ENCODE data around the gene SLFN5. TPM values are rescaled to one million over a fixed set of nuclear protein-coding genes. Genes with fewer than 3 reads are reported as not detected.

The SLFN5 gene
- total RNA-seq, 2 donors from 2014 or later, result 3.0 to 8.5 TPM

- Histone ChIP-seq H3K9ac (ENCODE audit: low read depth in 2 of 2, low read length in 2 of 2) (no peak overlapping the region), H3K4me3 (no peak overlapping the region), H3K27ac (peak overlapping the region; percentile 45), H3K4me1 (no peaks in the 10 kb centered on the region), H3K36me3 (no peaks in the 10 kb centered on the region), H3K27me3 (no peaks in the 10 kb centered on the region), H3K9me3 (no peaks in the 10 kb centered on the region)
- peak; percentile 58 for DNase-seq
- TF ChIP-seq CTCF (IDR thresholded peaks at IDR 0.05), result no peak
- intact Hi-C loops (cut with DNase I), result no loop called here
These were observed 11.4 kb downstream of the SLFN5 start for GRCh38 chr17:35254107-35254773.

DNA sequence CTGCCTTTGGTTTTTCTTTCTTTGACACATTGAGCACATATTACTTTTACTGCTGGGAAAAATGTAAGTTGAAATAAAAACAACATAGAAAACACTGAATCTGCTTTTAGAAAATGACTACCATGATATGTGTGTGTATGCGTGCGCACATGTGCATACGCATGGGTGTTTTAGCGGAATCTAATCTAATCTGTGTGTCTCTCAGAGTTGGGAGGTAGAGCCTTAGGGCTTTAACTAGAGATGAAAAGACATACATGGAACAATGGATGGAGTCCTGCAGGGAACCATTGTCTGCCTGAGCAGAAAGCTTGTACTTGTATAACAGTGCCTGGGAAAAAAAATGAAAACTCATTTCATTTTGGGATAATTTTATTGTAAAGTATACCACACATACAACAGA, 12.4 kb downstream of the SLFN5 start:
- H3K4me3 ChIP-seq, result no peak overlapping the region
- no peak overlapping the region for H3K9ac ChIP-seq (ENCODE audit: low read depth in 2 of 2, low read length in 2 of 2)
- H3K9me3 ChIP-seq, result no peaks in the 10 kb centered on the region
- no peaks in the 10 kb centered on the region for H3K4me1 ChIP-seq
- H3K36me3 ChIP-seq, result no peaks in the 10 kb centered on the region
- H3K27me3 ChIP-seq, result no peaks in the 10 kb centered on the region
- TF ChIP-seq CTCF (IDR thresholded peaks at IDR 0.05), result no peak
- no peak for DNase-seq
- intact Hi-C loops (cut with DNase I), result no loop called here
- no peak overlapping the region for H3K27ac ChIP-seq

DNA sequence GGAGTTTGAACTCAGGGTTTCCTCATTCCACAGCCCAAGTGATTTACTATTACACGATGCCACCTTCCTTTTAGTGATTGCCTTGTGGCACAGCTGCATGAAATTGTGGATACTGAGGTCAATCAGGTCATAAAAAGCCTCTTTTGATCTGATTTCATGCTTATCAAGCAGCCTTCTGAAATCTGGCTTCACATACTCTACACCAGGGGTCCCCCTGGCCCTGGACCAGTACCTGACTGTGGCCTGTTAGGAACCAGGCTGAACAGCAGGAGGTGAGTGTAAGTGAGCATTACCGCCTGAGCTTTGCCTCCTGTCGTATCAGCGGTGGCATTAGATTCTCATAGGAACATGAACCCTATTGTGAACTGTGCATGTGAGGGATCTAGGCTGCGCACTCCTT, 13.8 kb downstream of the SLFN5 start:
- H3K27ac ChIP-seq, result no peak overlapping the region
- H3K36me3 ChIP-seq, result no peaks in the 10 kb centered on the region
- H3K27me3 ChIP-seq, result no peaks in the 10 kb centered on the region
- no peaks in the 10 kb centered on the region for H3K4me1 ChIP-seq
- no peak overlapping the region for H3K9ac ChIP-seq (ENCODE audit: low read depth in 2 of 2, low read length in 2 of 2)
- intact Hi-C loops (cut with DNase I), result no loop called here
- TF ChIP-seq CTCF (IDR thresholded peaks at IDR 0.05), result no peak
- no peak overlapping the region for H3K4me3 ChIP-seq
- no peak for DNase-seq
- H3K9me3 ChIP-seq, result no peaks in the 10 kb centered on the region

DNA sequence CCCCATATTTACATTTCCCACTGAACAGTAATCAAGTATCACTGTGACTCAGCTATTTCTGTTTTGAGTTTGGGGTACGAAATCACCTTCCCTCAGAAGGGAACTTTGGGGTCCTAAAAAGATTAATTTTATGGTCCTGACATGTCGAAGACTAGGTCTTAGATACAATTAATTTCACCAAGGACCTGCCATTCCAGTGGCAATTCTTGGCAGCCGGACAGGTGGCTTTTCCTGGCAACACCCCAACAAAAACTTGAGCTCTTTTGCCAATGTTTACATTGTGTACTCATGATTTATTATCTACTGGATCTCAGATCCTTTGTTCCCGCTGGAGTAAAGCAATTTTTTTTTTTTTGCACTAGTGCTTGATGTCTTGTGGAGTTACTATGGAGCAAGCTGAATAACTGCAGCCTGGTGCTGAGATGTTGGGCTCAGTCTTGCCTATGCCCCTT, 14.4 kb downstream of the SLFN5 start:
- Histone ChIP-seq H3K9me3 (no peaks in the 10 kb centered on the region), H3K9ac (ENCODE audit: low read depth in 2 of 2, low read length in 2 of 2) (no peak overlapping the region), H3K4me3 (no peak overlapping the region), H3K4me1 (no peaks in the 10 kb centered on the region), H3K27me3 (no peaks in the 10 kb centered on the region), H3K27ac (no peak overlapping the region), H3K36me3 (no peaks in the 10 kb centered on the region)
- DNase-seq, result peak; percentile 74
- TF ChIP-seq CTCF (IDR thresholded peaks at IDR 0.05), result no peak
- intact Hi-C loops (cut with DNase I), result no loop called here

DNA sequence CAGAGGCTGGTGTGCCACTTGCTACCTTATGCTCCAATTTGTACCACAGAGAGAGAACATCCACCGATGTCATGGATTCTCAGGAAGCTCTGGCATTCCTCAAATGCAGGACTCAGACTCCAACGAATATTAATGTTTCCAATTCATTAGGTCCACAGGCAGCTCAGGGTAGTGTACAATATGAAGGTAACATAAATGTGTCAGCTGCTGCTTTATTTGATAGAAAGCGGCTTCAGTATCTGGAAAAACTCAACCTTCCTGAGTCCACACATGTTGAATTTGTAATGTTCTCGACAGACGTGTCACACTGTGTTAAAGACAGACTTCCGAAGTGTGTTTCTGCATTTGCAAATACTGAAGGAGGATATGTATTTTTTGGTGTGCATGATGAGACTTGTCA, 16.1 kb downstream of the SLFN5 start:
- Histone ChIP-seq H3K9ac (ENCODE audit: low read depth in 2 of 2, low read length in 2 of 2) (no peak overlapping the region), H3K27ac (no peak overlapping the region), H3K27me3 (no peaks in the 10 kb centered on the region), H3K4me3 (no peak overlapping the region), H3K9me3 (no peaks in the 10 kb centered on the region), H3K4me1 (no peaks in the 10 kb centered on the region), H3K36me3 (no peaks in the 10 kb centered on the region)
- no peak for DNase-seq
- no peak for TF ChIP-seq CTCF (IDR thresholded peaks at IDR 0.05)
- intact Hi-C loops (cut with DNase I), result no loop called here

Data from colonic mucosa (tissue), 4 donors.